Mesendoderm (in vitro differentiated cells): Measurements from ENCODE around the gene GALNT17.
"Not testable (repeated sequence)": the region's sequence is repeated elsewhere in the genome, so short reads cannot be mapped to it uniquely, and the experiment has no call there.

Source experiments
- DNase-seq: peaks from one replicate; pipeline ENCODE4 v3.0.0; 2013
- H2AK5ac ChIP-seq: 2 replicates; pipeline ENCODE4 v1.6.1; 2013; ENCODE audit warnings: low read length, inconsistent platforms
- H2BK120ac ChIP-seq: 2 replicates; pipeline ENCODE4 v1.6.1; 2013; ENCODE audit warnings: low read depth, mild to moderate bottlenecking, low read length, moderate library complexity, mixed read lengths
- H2BK15ac ChIP-seq: replicated peaks from 2 replicates; pipeline ENCODE4 v1.6.1; 2013; ENCODE audit warnings: low read depth, mild to moderate bottlenecking, moderate library complexity
- H2BK5ac ChIP-seq: 2 replicates; pipeline ENCODE4 v1.6.1; 2013; ENCODE audit warnings: low read length, inconsistent platforms
- H3K18ac ChIP-seq: 2 replicates; pipeline ENCODE4 v1.6.1; 2013; ENCODE audit warnings: mild to moderate bottlenecking, low read length, mixed read lengths
- H3K23ac ChIP-seq: one replicate; pipeline ENCODE4 v1.6.1; 2013; ENCODE audit warnings: low read length
- H3K27ac ChIP-seq: 2 replicates; pipeline ENCODE4 v1.5.1; 2013; ENCODE audit warnings: low read depth, mild to moderate bottlenecking, inconsistent platforms, low read length, moderate library complexity
- H3K27me3 ChIP-seq: 2 replicates; pipeline ENCODE4 v1.6.1; 2013; ENCODE audit warnings: low read length, control low read depth, mild to moderate bottlenecking, inconsistent platforms; ENCODE audit not compliant: insufficient read depth, poor library complexity
- H3K36me3 ChIP-seq: 2 replicates; pipeline ENCODE4 v1.6.1; 2013; ENCODE audit warnings: low read length, inconsistent platforms; ENCODE audit not compliant: control insufficient read depth, insufficient read depth
- H3K4ac ChIP-seq: one replicate; pipeline ENCODE4 v1.6.1; 2013; ENCODE audit warnings: low read depth, mild to moderate bottlenecking, low read length, moderate library complexity
- H3K4me1 ChIP-seq: 2 replicates; pipeline ENCODE4 v1.6.1; 2013; ENCODE audit warnings: low read depth, low read length, inconsistent platforms; ENCODE audit not compliant: control insufficient read depth
- H3K4me2 ChIP-seq: 2 replicates; pipeline ENCODE4 v1.6.1; 2013; ENCODE audit warnings: low read length
- H3K4me3 ChIP-seq: 2 replicates; pipeline ENCODE4 v1.5.1; 2013; ENCODE audit warnings: mild to moderate bottlenecking, low read length
- H3K56ac ChIP-seq: one replicate; pipeline ENCODE4 v1.6.1; 2013; ENCODE audit warnings: low read length
- H3K79me1 ChIP-seq: 2 replicates; pipeline ENCODE4 v1.6.1; 2013; ENCODE audit warnings: low read length, inconsistent platforms
- H3K79me2 ChIP-seq: 2 replicates; pipeline ENCODE4 v1.6.1; 2013; ENCODE audit warnings: mild to moderate bottlenecking, low read length; ENCODE audit not compliant: control insufficient read depth, insufficient read depth
- H3K9ac ChIP-seq: 2 replicates; pipeline ENCODE4 v1.6.1; 2013; ENCODE audit warnings: low read length, inconsistent platforms
- H4K5ac ChIP-seq: one replicate; pipeline ENCODE4 v1.6.1; 2013; ENCODE audit warnings: low read length
- H4K8ac ChIP-seq: one replicate; pipeline ENCODE4 v1.6.1; 2013; ENCODE audit warnings: low read depth, mild to moderate bottlenecking, control low read depth, low read length, moderate library complexity
- WGBS: extraction: QIAGEN DNeasy Blood & Tissue Kit; methylation state at CpG from one replicate; pipeline ENCODE4 v1.1.7; 2013; ENCODE audit warnings: low lambda C conversion rate, missing lambda C conversion rate; ENCODE audit not compliant: insufficient coverage; ENCODE audit errors: extremely low coverage; 5-methylcytosine and 5-hydroxymethylcytosine counted together

Gene GALNT17

DNA sequence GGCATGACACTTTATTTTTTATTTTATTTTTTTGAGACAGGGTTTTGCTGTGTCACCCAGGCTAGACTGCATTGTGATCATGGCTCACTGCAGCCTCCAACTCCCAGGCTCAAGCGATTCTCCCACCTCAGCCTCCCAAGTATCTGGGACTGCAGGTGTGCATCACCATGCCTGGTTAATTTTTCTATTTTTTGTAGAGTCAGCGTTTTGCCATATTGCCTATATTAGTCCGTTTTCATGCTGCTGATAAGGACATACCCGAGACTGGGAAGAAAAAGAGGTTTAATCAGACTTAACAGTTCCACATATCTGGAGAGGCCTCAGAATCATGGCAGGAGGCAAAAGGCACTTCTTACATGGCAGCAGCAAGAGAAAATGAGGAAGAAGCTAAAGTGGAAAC lies 77.5 kb downstream of the GALNT17 start:
- not testable (repeated sequence) for H3K18ac ChIP-seq, H3K4ac ChIP-seq, H3K4me1 ChIP-seq, H2AK5ac ChIP-seq, H3K27me3 ChIP-seq, H2BK5ac ChIP-seq, H2BK120ac ChIP-seq, H3K23ac ChIP-seq, DNase-seq, H4K5ac ChIP-seq, H3K56ac ChIP-seq, H3K36me3 ChIP-seq, H2BK15ac ChIP-seq, H4K8ac ChIP-seq, H3K79me1 ChIP-seq, H3K4me2 ChIP-seq, H3K4me3 ChIP-seq, H3K9ac ChIP-seq, H3K27ac ChIP-seq
- H3K79me2 ChIP-seq = peaks cover 28% of the 10 kb centered on the region
- no CpG with 5 or more reads among the region's 4 CpGs for WGBS

DNA sequence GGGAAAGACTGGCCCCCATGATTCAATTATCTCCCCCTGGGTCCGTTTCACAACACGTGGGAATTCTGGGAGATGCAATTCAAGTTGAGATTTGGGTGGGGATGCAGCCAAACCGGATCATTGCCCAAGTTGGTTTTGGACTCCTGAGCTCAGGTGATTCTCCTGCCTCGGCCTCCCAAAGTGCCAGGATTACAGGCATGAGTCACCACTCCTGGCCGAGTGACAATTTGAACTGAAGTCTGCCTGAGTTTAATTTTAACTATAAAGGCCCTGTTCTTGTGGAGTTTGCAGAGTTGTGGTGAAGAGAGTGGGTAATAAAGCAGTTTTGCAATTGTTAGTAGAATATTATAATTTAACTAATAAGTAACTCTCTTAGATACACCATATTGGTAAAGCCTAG lies 78.3 kb downstream of the GALNT17 start:
- no peak overlapping the region for H4K8ac ChIP-seq
- H3K27ac ChIP-seq = no peak overlapping the region
- no peaks in the 10 kb centered on the region for H3K27me3 ChIP-seq
- no peak overlapping the region for H2BK120ac ChIP-seq
- H3K4me3 ChIP-seq = no peak overlapping the region
- H4K5ac ChIP-seq = no peak overlapping the region
- no peak overlapping the region for H3K4me2 ChIP-seq
- no peak overlapping the region for H3K4ac ChIP-seq
- H3K4me1 ChIP-seq = no peaks in the 10 kb centered on the region
- H3K79me1 ChIP-seq = peaks cover 9% of the 10 kb centered on the region
- H3K79me2 ChIP-seq = peaks cover 30% of the 10 kb centered on the region
- DNase-seq = no peak
- H2AK5ac ChIP-seq = no peak overlapping the region
- H2BK15ac ChIP-seq = no peak overlapping the region
- H2BK5ac ChIP-seq = no peak overlapping the region
- no peak overlapping the region for H3K9ac ChIP-seq
- H3K18ac ChIP-seq = no peak overlapping the region
- peaks cover 2% of the 10 kb centered on the region for H3K36me3 ChIP-seq
- no CpG with 5 or more reads among the region's 5 CpGs for WGBS
- no peak overlapping the region for H3K56ac ChIP-seq
- no peak overlapping the region for H3K23ac ChIP-seq

DNA sequence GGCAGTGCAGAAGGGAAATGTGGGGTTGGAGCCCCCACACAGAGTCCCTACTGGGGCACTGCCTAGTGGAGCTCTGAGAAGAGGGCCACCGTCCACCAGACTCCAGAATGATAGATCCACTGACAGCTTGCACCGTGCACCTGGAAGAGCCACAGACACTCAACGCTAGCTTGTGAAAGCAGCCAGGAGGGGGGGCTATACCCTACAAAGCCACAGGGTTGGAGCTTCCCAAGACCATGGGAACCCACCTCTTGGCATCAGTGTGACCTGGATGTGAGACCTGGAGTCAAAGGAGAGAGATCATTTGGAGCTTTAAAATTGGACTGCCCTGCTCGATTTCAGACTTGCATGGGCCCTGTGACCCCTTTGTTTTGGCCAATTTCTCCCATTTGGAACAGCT lies 80.5 kb downstream of the GALNT17 start:
- peaks cover 25% of the 10 kb centered on the region for H3K79me2 ChIP-seq
- H3K4me1 ChIP-seq, H3K56ac ChIP-seq, H3K4ac ChIP-seq, H2BK15ac ChIP-seq, H3K18ac ChIP-seq, H2BK120ac ChIP-seq, DNase-seq, H3K4me2 ChIP-seq, H3K9ac ChIP-seq, H2AK5ac ChIP-seq, H3K36me3 ChIP-seq, H2BK5ac ChIP-seq, H3K27ac ChIP-seq, H3K23ac ChIP-seq, H3K4me3 ChIP-seq, H3K27me3 ChIP-seq, H4K8ac ChIP-seq, H4K5ac ChIP-seq: not testable (repeated sequence)
- no CpG with 5 or more reads among the region's 4 CpGs for WGBS
- H3K79me1 ChIP-seq = peaks cover 10% of the 10 kb centered on the region

DNA sequence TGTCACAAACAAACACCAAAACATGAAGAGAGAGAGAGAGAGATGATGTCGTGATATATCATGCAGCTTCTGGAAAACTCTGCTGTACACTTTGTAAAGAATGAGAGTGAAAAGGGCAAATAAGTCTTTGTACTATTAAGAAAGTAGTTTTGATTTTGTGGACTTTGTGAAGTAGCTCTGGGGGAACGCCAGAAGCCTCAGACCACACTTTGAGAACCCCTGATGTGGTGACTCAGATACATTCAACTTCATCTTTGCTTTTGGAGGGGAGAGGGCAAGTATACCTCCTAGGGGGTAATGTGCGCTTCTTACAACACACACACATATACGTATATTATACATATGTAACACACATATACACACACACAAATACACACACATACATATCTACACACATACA lies 84.3 kb downstream of the GALNT17 start:
- no peak overlapping the region for H3K4ac ChIP-seq
- H3K9ac ChIP-seq = no peak overlapping the region
- no peak overlapping the region for H3K56ac ChIP-seq
- H4K5ac ChIP-seq = no peak overlapping the region
- H3K79me1 ChIP-seq = peaks cover 10% of the 10 kb centered on the region
- no peak overlapping the region for H3K23ac ChIP-seq
- H3K18ac ChIP-seq = no peak overlapping the region
- H3K27ac ChIP-seq = no peak overlapping the region
- no peaks in the 10 kb centered on the region for H3K4me1 ChIP-seq
- H3K4me2 ChIP-seq = no peak overlapping the region
- H2BK5ac ChIP-seq = no peak overlapping the region
- H2BK120ac ChIP-seq = no peak overlapping the region
- no peak overlapping the region for H4K8ac ChIP-seq
- H3K4me3 ChIP-seq = no peak overlapping the region
- H3K36me3 ChIP-seq = peaks cover 2% of the 10 kb centered on the region
- H2BK15ac ChIP-seq = no peak overlapping the region
- DNase-seq = no peak
- H3K27me3 ChIP-seq = no peaks in the 10 kb centered on the region
- WGBS = no CpG with 5 or more reads among the region's 4 CpGs
- no peak overlapping the region for H2AK5ac ChIP-seq
- H3K79me2 ChIP-seq = peaks cover 28% of the 10 kb centered on the region

DNA sequence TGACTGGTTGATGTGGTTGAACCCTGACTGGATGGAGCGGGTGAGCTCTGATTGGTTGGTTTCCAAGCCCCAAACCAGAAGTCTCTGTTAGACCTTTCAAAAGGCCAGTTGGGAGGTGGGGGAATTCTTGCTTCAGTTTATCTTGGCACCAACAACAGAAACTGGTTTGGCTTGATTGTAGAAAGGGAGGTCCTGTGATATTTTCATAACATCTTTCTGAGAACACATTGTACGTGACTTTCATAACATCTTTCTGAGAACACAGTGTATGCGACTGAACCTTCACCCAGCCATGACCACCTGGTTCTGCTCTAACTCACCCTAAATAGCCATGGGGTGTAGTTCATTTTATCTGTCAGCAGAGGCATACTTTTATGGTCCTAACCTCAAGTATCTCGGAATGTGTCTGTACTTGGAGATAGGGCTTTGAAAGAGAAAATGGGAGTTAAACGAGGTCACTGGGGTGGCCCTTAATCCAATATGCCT lies 88.3 kb downstream of the GALNT17 start:
- no peak overlapping the region for H3K18ac ChIP-seq
- H4K8ac ChIP-seq = no peak overlapping the region
- H3K4me1 ChIP-seq = no peaks in the 10 kb centered on the region
- no peak overlapping the region for H2BK120ac ChIP-seq
- H2AK5ac ChIP-seq = no peak overlapping the region
- no peak overlapping the region for H3K56ac ChIP-seq
- H3K36me3 ChIP-seq = peaks cover 2% of the 10 kb centered on the region
- no peak overlapping the region for H3K4me3 ChIP-seq
- no peak overlapping the region for H3K4ac ChIP-seq
- H3K9ac ChIP-seq = no peak overlapping the region
- H3K27me3 ChIP-seq = no peaks in the 10 kb centered on the region
- WGBS = no CpG with 5 or more reads among the region's 5 CpGs
- no peak overlapping the region for H3K27ac ChIP-seq
- H3K4me2 ChIP-seq = no peak overlapping the region
- peaks cover 14% of the 10 kb centered on the region for H3K79me1 ChIP-seq
- no peak overlapping the region for H3K23ac ChIP-seq
- peak; percentile 65 for DNase-seq
- H4K5ac ChIP-seq = no peak overlapping the region
- H2BK15ac ChIP-seq = no peak overlapping the region
- H3K79me2 ChIP-seq = peaks cover 28% of the 10 kb centered on the region
- H2BK5ac ChIP-seq = no peak overlapping the region

DNA sequence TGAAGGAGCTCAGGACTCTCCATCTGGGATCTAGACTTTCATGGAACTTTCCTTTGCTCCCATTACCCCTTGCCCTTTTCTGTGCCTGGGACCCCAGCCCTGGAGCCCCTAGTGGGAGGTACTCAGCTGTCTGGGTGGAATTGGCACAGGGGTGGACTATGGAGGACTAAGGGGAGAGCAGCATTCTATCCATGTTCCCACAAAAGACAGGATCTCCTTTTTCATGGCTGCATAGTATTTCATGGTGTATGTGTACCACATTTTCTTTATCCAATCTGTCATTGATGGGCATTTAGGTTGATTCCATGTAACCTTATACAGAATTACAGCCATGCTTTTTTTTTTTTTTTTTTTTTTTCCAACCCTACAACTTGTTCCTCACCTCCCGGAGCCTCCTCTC lies 89.1 kb downstream of the GALNT17 start:
- Histone ChIP-seq H2BK15ac (no peak overlapping the region), H2BK5ac (no peak overlapping the region), H3K4me2 (no peak overlapping the region), H3K79me2 (peaks cover 27% of the 10 kb centered on the region), H4K5ac (no peak overlapping the region), H3K23ac (no peak overlapping the region), H3K27ac (no peak overlapping the region), H3K79me1 (peaks cover 11% of the 10 kb centered on the region), H3K56ac (no peak overlapping the region), H3K9ac (no peak overlapping the region), H3K27me3 (no peaks in the 10 kb centered on the region), H3K4me1 (no peaks in the 10 kb centered on the region), H2AK5ac (no peak overlapping the region), H3K4ac (no peak overlapping the region), H2BK120ac (no peak overlapping the region), H3K4me3 (no peak overlapping the region), H3K36me3 (peaks cover 2% of the 10 kb centered on the region), H4K8ac (no peak overlapping the region), H3K18ac (no peak overlapping the region)
- no peak for DNase-seq
- WGBS = no CpG with 5 or more reads among the region's 1 CpG
